Hypothalamus (tissue), 51 donors: ENCODE data around the gene TMEM169.
A peak's percentile ranks its signal among the peaks of the same experiment; 100 is the strongest.
"Not testable (repeated sequence)": the region's sequence is repeated elsewhere in the genome, so short reads cannot be mapped to it uniquely, and the experiment has no call there.

Experiments used
- DNase-seq, 51 donors: peaks; one replicate each; lab custom pipeline; 2025; lab: John Stamatoyannopoulos, UW

The TMEM169 gene

GRCh38 chr2:216070195-216070594 lies 11.5 kb upstream of the TMEM169 start:
- DNase-seq: no peak

GRCh38 chr2:216071111-216071851 lies 10.4 kb upstream of the TMEM169 start:
- no peak for DNase-seq

GRCh38 chr2:216072473-216072872 lies 9.2 kb upstream of the TMEM169 start:
- no peak for DNase-seq

GRCh38 chr2:216073773-216074172 lies 7.9 kb upstream of the TMEM169 start:
- DNase-seq: no peak

GRCh38 chr2:216074380-216074779 lies 7.3 kb upstream of the TMEM169 start:
- DNase-seq: no peak

- DNase-seq: no peak
These were observed 6.9 kb upstream of the TMEM169 start for GRCh38 chr2:216074794-216075193.

GRCh38 chr2:216075510-216076485 lies 5.9 kb upstream of the TMEM169 start:
- no peak for DNase-seq

GRCh38 chr2:216078776-216079175 lies 2.9 kb upstream of the TMEM169 start:
- no peak for DNase-seq

GRCh38 chr2:216080048-216080447 lies 1.7 kb upstream of the TMEM169 start:
- DNase-seq: not testable (repeated sequence)

- no peak for DNase-seq
These were observed 707 bp upstream of the TMEM169 start for GRCh38 chr2:216081012-216081411.

GRCh38 chr2:216082117-216082711 lies 495 bp downstream of the TMEM169 start:
- peak in 11 of 51 donors; percentile 17 to 55 (median 25) for DNase-seq

GRCh38 chr2:216082805-216083204 lies 1.1 kb downstream of the TMEM169 start:
- peak in 21 of 51 donors; percentile 1 to 66 (median 20) for DNase-seq

- DNase-seq: peak in 10 of 51 donors; percentile 2 to 24 (median 12)
These were observed 2.0 kb downstream of the TMEM169 start for GRCh38 chr2:216083464-216084281.

GRCh38 chr2:216084547-216084946 lies 2.8 kb downstream of the TMEM169 start:
- DNase-seq: no peak

- no peak for DNase-seq
These were observed 4.6 kb downstream of the TMEM169 start for GRCh38 chr2:216086207-216086893.

GRCh38 chr2:216090369-216090786 lies 8.7 kb downstream of the TMEM169 start:
- no peak for DNase-seq

- DNase-seq: no peak
These were observed 10.9 kb downstream of the TMEM169 start for GRCh38 chr2:216092646-216093045.

GRCh38 chr2:216094701-216095100 lies 13.0 kb downstream of the TMEM169 start:
- no peak for DNase-seq
